ENCODE measurements around the gene WDR6. TPM values are rescaled to one million over a fixed set of nuclear protein-coding genes. Genes with fewer than 3 reads are reported as not detected.

Gene WDR6
- total RNA-seq, 1 experiment from 2014 or later = 112 TPM

DNA sequence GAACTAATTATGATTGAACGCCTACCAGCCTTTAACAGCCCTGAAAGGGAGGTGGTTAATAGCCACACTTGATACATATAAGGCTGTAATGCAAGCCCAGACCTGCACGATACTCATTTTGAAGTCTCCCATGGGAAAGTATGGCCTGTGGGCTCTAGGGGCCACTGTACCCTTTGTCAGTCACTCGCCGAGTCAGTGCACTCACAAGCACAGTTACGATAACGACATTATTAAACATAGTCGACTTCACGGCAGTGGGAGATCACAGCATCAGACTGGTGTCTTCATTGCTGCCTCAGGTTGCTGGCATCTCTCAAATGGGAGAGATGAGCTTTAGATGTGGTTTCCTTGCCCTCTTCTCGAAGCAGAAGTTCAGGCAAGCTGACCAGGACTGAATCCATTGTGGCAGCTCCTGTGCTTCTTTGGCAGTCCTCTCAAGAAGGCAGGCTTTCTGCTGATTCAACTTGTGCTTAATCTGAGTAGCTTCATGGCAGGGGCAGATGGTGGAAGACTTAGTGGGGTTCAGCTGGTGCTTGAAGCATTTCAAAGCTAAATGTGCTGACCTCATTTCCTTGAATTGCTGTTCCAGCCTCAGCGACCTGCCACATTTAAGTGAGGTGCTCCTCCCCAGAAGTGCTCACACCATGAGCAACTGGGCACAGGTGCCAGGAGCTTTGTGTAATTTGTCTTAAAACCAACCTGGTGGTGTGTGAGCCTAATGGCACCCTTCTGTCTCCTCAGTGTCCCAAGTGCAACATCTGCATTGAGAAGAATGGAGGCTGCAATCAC is 32.9 kb upstream of the WDR6 start:
- Mint-ChIP-seq H3K27ac (ENCODE audit: low read depth, unreplicated experiment) (no peak overlapping the region), H3K27me3 (ENCODE audit: insufficient read depth, unreplicated experiment) (no peaks in the 10 kb centered on the region), H3K4me3 (ENCODE audit: unreplicated experiment) (no peak overlapping the region), H3K4me1 (ENCODE audit: insufficient read depth, unreplicated experiment) (no peaks in the 10 kb centered on the region), H3K9me3 (ENCODE audit: unreplicated experiment) (no peaks in the 10 kb centered on the region), H3K36me3 (ENCODE audit: insufficient read depth, unreplicated experiment) (peaks cover 96% of the 10 kb centered on the region)
- BruUV-seq (replicated peaks) = no TSS peak
- intact Hi-C loops (cut with micrococcal nuclease) = no loop called here
- POLR2A ChIA-PET = interaction anchor here (1.0 to 2.5 kb wide), 3 partner anchors 17 to 46 kb away, joined by 3 to 7 read pairs (median 3); partner anchors contain the start of gene WDR6
- DNase-seq (ENCODE audit: unreplicated experiment) = no peak
- TF ChIP-seq, protein P1, sequence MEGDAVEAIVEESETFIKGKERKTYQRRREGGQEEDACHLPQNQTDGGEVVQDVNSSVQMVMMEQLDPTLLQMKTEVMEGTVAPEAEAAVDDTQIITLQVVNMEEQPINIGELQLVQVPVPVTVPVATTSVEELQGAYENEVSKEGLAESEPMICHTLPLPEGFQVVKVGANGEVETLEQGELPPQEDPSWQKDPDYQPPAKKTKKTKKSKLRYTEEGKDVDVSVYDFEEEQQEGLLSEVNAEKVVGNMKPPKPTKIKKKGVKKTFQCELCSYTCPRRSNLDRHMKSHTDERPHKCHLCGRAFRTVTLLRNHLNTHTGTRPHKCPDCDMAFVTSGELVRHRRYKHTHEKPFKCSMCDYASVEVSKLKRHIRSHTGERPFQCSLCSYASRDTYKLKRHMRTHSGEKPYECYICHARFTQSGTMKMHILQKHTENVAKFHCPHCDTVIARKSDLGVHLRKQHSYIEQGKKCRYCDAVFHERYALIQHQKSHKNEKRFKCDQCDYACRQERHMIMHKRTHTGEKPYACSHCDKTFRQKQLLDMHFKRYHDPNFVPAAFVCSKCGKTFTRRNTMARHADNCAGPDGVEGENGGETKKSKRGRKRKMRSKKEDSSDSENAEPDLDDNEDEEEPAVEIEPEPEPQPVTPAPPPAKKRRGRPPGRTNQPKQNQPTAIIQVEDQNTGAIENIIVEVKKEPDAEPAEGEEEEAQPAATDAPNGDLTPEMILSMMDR (IDR thresholded peaks at IDR 0.05; ENCODE audit: unreplicated experiment) = no peak
- CTCF ChIA-PET = interaction anchor here (0.5 to 2.8 kb wide), 3 partner anchors 13 to 780 kb away, joined by 3 to 19 read pairs (median 4); partner anchors contain the start of gene NDUFAF3

DNA sequence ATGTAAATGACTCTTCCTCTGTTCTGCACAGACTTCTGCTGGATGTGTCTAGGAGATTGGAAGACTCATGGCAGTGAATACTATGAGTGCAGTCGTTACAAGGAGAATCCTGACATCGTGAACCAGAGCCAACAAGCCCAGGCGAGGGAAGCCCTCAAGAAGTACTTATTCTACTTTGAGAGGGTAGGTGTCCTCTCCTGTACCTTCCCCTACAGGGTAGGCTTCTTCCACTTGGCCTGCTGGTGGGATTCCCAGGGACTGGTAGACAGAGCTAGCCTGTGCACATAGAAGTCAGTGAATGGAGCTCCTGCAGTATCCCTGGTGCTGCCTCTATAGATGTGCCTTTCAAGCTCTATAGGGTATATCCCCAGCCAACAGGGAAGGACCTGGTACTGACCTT is 27.7 kb upstream of the WDR6 start:
- Mint-ChIP-seq H3K27ac (ENCODE audit: low read depth, unreplicated experiment) (no peak overlapping the region), H3K36me3 (ENCODE audit: insufficient read depth, unreplicated experiment) (peaks cover 89% of the 10 kb centered on the region), H3K9me3 (ENCODE audit: unreplicated experiment) (no peaks in the 10 kb centered on the region), H3K4me3 (ENCODE audit: unreplicated experiment) (no peak overlapping the region), H3K27me3 (ENCODE audit: insufficient read depth, unreplicated experiment) (no peaks in the 10 kb centered on the region), H3K4me1 (ENCODE audit: insufficient read depth, unreplicated experiment) (no peaks in the 10 kb centered on the region)
- ChIA-PET POLR2A (interaction anchor here (0.7 kb wide), 1 partner anchor 61 kb away, joined by 3 read pairs; the partner anchor contains the start of gene ARIH2), CTCF (interaction anchor here (0.7 kb wide), 1 partner anchor 21 kb away, joined by 5 read pairs; no protein-coding TSS in a partner anchor)
- BruUV-seq (replicated peaks) = no TSS peak
- TF ChIP-seq, protein P1 (IDR thresholded peaks at IDR 0.05; ENCODE audit: unreplicated experiment) = no peak
- no peak for DNase-seq (ENCODE audit: unreplicated experiment)
- intact Hi-C loops (cut with micrococcal nuclease) = no loop called here

DNA sequence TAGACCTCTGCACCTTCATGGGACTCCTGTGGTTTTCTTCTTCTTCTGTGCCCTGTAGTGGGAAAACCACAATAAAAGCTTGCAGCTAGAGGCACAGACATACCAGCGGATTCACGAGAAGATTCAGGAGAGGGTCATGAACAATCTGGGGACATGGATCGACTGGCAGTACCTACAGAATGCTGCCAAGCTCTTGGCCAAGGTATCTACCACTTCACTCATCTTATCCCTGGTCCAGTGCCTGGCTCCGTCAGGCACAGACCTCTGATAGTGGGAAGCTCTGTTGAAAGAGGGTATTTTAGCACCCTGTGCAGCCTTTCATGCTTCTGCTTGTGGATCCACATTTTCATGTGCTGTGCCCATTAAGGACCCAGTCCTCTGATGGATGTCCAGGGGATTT is 26.9 kb upstream of the WDR6 start:
- no TSS peak for BruUV-seq (replicated peaks)
- ChIA-PET CTCF (interaction anchor here (0.5 to 1.4 kb wide), 2 partner anchors 9 to 419 kb away, joined by 3 read pairs; partner anchors contain the start of gene P4HTM), POLR2A (interaction anchor here (0.6 to 0.9 kb wide), 2 partner anchors 10 to 14 kb away, joined by 3 to 4 read pairs; partner anchors contain the start of gene P4HTM)
- no peaks in the 10 kb centered on the region for H3K27me3 Mint-ChIP-seq (ENCODE audit: insufficient read depth, unreplicated experiment)
- peaks cover 84% of the 10 kb centered on the region for H3K36me3 Mint-ChIP-seq (ENCODE audit: insufficient read depth, unreplicated experiment)
- no peak for DNase-seq (ENCODE audit: unreplicated experiment)
- H3K9me3 Mint-ChIP-seq (ENCODE audit: unreplicated experiment) = no peaks in the 10 kb centered on the region
- H3K4me1 Mint-ChIP-seq (ENCODE audit: insufficient read depth, unreplicated experiment) = no peaks in the 10 kb centered on the region
- H3K4me3 Mint-ChIP-seq (ENCODE audit: unreplicated experiment) = no peak overlapping the region
- intact Hi-C loops (cut with micrococcal nuclease) = no loop called here
- TF ChIP-seq, protein P1 (IDR thresholded peaks at IDR 0.05; ENCODE audit: unreplicated experiment) = no peak
- no peak overlapping the region for H3K27ac Mint-ChIP-seq (ENCODE audit: low read depth, unreplicated experiment)

DNA sequence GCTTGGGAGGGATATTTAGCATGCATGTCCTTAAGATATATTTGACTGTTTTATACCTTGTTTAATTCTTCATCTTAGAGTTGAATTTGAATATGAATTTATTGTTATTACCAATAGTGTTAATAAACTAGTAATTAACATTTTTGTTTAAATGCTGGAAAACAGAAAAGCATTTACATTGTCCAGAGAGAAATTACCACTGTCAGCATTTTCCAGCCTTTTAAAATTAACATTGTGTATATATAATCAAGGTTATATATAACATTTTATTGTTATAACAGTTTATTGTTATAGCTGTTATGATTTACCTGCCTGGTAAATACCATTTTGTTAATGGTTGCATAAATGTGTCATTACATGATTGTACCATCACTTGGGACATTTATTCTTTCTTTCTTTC is 25.2 kb upstream of the WDR6 start:
- intact Hi-C loops (cut with micrococcal nuclease) = no loop called here
- POLR2A ChIA-PET = no interaction called here
- Mint-ChIP-seq H3K27me3 (ENCODE audit: insufficient read depth, unreplicated experiment) (no peaks in the 10 kb centered on the region), H3K4me3 (ENCODE audit: unreplicated experiment) (no peak overlapping the region), H3K27ac (ENCODE audit: low read depth, unreplicated experiment) (no peak overlapping the region), H3K4me1 (ENCODE audit: insufficient read depth, unreplicated experiment) (no peaks in the 10 kb centered on the region), H3K9me3 (ENCODE audit: unreplicated experiment) (no peaks in the 10 kb centered on the region), H3K36me3 (ENCODE audit: insufficient read depth, unreplicated experiment) (peaks cover 76% of the 10 kb centered on the region)
- BruUV-seq (replicated peaks) = no TSS peak
- TF ChIP-seq, protein P1 (IDR thresholded peaks at IDR 0.05; ENCODE audit: unreplicated experiment) = no peak
- CTCF ChIA-PET = interaction anchor here (0.6 kb wide), 2 partner anchors 44 to 1202 kb away, joined by 3 read pairs; no protein-coding TSS in a partner anchor
- no peak for DNase-seq (ENCODE audit: unreplicated experiment)
